GM21515 (cell line): Measurements from ENCODE around the gene DYNLT4.
"Not testable (repeated sequence)": the region's sequence is repeated elsewhere in the genome, so short reads cannot be mapped to it uniquely, and the experiment has no call there.

Experiments used
- ATAC-seq: cut with Tn5 transposase; IDR thresholded peaks from one replicate; pipeline ENCODE4 v1.9.1; 2021; ENCODE audit not compliant: unreplicated experiment

DYNLT4 gene, protein sequence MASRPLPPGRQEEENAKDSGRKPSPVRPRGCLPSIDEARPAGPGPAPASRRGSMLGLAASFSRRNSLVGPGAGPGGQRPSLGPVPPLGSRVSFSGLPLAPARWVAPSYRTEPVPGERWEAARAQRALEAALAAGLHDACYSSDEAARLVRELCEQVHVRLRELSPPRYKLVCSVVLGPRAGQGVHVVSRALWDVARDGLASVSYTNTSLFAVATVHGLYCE

DNA sequence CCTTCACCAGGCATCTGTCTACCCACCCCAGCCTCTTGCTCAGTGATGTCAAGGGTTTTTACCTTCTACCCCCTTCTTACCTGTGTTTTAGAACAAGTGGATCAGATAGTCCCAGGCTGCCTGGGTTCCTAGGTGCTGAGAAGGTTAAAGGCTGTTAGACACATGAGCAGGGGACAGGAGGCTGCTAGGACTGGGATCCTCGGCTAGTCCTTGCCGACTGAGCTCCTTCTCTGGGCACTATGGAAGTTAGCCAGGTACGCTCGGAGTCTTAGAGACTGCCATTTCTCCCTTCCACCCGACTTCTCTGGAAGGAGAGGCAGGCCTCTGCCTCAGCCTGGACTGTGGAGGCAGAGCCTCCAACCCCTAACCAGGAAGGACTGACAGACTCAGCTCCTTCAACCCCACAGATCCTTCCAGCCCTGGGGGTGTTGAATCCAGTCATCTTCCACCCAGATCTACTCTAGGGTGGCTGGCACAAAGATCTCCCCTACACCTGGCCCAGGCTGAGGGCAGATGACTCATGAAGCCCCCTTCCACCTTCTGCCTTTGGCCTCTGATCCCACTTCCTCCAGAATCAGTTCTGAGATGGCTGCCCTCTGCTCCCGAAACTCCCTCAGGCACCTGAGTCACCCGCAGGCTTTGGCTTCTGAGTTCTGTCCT, at the start of gene DYNLT4:
Gene DYNLT4 (minus strand): TSS at position 648 of the 660 bp plus-strand sequence. CDS start 683 bp downstream, outside the sequence.
- no peak for ATAC-seq

DNA sequence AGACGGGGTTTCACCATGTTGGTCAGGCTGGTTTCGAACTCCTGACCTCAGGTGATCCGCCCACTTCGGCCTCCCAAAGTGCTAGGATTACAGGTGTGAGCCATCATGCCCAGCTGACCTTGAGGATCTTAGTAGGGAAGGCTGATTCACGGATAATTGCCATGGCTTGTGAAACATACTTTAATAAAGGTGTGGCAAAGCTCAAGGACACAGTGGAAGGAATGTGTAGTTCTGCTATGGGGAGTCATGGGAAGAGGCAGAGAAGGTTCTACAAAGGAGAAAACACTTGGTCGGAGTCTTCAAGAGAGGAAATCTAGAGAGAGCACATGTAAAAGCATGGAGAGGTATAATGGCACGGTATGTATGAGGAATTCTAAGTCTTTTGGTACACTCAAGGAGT, 48.6 kb upstream of the DYNLT4 start:
- ATAC-seq = no peak

DNA sequence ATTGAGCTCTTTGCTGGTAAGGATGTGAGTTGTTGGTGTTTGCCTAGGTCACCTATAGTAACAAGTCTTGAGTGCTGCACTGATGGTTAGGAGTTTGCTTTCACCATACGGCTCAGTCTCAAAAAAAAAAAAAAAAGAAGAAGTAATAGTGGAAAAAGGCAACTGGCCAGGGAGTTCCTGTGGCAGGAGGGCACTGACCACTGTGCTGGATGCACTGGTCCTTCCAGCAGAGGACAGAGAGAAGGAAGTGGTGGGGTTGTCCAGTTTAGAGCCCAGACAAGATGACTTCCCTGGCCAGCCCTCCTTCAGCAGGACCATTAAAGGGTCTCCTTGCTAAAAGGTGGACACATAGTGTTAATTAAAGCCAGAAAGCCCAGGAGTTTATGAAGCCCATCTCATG, 47.8 kb upstream of the DYNLT4 start:
- no peak for ATAC-seq

DNA sequence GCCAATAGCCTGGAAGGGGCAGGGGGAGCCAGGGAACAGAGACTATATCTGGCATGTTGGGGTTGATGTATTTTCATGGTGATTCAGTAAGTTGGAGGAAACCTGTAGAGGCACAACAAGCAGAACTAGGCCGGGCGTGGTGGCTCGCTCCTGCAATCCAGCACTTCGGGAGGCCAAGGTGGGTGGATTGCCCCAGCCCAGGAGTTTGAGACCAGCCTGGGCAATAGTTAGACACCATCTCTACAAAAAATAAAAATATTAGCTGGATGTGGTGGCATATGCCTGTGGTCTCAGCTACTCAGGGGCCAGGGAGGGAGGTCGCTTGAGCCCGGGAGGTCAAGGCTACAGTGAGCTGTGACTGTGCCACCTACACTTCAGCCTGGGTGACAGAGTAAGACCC, 46.0 kb upstream of the DYNLT4 start:
- ATAC-seq = no peak

DNA sequence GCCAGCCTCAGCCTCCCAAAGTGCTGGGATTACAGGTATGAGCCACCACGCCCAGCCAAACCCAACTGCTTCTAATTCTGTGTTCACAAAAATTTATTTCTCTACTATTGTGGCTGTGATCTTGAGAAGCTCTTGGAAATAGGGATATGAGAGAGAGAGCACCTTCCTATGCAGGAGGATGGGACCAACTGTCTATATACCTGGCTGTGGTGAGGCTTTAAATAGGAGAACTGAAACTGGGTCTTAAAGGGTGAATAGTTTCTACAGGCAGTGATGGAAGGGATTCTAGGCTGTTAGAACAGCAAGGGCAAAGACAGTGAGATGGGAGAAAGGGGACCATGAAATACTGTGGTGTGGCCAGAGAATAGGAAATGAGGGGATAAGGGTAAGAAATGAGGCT, 44.2 kb upstream of the DYNLT4 start:
- ATAC-seq = no peak

DNA sequence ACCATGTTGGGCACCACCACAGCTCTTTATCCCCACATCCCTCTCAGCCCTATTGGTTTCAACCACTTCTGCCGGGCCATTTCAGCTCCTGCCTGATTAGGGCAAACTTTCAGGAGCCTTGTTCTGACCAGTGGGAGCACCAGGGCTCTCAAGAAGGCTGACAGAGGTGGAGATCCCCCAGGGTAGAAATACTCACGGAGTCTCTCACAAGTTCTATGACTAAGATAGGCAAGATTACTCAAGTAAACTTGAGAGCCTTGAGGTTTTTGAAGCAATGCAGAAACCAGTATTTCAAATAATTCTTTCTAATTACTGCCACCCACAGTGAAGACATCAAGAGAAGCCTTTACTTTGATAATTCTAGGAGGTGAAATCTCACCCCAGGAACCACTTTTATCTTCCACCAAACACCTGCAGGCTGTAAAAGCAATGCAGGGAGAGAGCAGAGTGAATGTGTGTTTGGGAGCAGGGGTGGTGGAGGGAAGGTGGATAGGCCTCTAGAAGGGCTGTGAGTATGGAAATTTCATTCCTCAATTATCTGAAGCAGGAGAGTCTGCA, 42.5 kb upstream of the DYNLT4 start:
- ATAC-seq = no peak

DNA sequence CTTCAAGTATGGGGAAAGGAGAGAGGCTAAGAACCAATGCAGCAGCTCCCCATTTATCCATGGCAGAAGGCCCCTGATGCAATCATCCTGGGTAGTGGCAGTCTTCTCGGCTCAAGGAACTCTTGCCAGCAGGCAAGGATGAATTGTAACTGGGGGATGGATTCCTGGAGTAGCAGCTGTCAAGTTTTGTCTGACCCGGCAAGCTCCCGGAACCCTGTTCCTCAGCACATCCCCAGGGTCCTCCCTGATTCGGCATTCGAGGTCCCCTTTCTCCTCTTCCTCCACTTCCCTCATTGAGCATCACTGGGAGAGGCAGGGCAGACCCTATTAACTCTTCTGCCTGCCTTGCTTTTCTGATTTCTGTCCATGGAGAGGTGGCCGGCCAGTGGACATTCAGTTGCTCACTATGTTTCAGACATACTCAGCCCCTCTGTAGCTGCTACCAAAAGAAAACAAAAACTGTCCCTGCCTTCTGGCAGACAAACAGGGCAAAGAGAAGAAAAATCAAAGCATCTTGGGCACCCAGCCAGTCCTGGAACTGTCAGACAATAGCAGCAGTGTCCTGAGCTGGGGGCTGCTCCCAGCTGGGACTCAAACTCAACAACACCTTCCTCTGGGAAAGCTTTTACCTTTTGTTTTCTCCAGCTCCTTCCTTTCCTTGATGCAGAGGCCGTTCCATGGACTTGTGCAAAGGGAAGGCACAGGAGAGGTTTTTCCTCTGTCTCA, 41.5 kb upstream of the DYNLT4 start:
- no peak for ATAC-seq

DNA sequence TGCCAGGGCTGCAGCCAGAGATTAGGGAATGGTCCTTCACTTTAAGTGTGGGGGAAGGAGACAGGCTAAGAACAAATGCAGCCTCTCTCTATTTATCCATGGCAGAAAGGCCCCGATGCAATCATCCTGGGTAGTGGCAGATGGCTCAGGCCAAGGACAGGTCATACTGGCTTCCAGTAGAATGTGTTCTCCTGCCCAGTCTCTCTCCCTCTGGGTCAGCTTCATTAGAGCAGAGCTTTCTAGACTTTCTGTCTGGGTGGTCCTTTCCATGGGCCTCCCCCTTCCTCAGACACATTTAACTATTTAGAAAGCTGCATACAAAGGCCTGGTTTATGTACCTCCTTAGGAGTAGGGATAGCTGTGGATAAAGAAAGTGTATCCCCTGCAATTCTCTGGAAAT, 40.7 kb upstream of the DYNLT4 start:
- ATAC-seq = no peak

DNA sequence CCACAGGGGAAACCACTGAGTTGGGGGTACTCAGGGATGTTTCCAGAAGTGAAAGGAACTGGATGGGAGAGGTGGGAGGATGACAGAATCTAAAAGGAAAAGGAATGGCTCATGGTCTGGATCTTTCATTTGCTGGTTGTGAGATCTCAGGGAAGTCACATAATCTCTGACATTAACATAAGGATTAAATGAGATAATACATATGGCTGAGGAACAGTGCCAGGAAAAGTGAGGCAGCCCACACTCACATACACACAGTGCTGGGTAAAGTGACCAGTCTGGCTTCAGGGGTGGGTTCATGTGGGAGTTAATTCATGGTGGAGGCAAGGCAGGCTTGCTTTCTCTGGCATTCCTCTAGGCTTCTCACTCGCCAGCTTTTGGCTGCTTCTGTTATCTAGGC, 39.8 kb upstream of the DYNLT4 start:
- no peak for ATAC-seq

DNA sequence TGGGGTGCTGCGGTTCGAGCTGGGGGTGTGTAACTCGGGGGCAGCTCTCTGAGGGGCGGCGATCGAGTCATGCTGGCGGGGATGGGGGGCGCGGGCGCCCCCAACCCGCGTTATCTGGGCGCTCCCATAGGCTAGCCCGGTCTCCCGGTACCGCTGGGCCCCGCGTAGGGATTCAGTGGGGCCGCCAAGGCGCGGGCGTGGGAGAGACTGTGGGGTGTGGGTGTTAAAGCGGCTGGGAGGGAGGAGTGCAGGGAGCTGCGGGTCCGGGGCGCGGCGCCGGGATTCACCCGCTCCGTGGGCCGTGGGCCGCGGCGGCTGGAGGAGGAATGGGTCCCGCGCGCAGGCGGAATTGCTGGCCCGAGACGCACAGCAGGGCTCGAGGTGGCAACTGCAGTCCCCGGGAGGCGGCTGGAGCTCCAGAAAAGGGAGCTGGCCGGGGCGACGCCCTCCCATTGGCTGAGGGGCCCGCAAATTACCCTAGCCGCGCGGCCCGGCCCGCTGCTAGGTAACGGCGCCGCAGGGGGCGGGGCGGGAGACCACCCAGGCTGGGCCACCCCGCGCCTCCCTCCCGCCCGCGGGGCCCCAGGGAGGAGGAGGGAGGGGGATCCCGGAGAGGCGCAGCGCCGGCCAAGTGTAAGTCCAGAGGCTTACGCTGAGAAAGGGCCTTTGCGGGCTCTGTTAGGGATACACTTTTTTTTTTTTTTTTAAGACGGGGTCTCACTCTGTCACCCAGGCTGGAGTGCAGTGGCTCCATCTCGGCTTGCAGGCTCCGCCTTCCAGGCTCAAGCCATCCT, 35.9 kb upstream of the DYNLT4 start, which contains the start of gene PTCH2:
Gene PTCH2 (minus strand): TSS at position 392 of the 794 bp plus-strand sequence. CDS start 321 bp downstream, at position 71.
- ATAC-seq = no peak

DNA sequence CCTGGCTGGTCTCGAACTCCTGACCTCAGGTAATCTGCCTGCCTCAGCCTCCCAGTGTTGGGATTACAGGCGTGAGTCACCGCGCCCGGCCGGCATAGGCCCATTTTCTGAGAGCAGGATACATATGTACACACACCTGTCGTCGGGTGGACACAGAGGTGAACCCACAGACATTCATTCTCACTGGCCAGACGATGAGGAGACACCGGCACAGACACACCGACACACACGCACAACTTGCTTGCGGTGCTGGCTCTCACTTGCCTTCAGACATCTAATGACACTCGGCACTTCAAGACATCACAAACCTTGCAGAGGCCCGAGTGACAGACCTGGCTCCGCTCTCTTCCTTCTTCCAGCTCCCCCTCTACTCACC, 35.3 kb upstream of the DYNLT4 start:
- no peak for ATAC-seq

DNA sequence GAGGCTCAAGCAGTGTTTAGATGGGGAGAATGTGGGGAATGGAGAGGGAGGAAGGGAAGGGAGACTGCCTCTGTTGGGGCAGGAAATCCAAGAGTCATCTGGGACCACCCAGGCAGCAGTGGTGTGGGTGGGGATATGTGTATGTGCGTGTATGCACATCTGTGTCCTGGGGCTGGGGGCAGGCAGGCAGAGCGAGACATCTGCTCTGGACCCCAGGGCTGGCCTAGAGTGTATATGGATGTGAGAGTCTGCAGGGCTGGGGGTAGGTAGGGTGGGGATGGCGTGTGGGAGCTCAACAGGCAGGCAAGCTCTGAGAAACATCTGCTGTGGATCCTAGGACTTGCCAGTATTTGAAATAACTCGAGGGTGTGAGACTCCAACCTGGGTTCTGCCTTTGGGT, 32.4 kb upstream of the DYNLT4 start:
- ATAC-seq = no peak

DNA sequence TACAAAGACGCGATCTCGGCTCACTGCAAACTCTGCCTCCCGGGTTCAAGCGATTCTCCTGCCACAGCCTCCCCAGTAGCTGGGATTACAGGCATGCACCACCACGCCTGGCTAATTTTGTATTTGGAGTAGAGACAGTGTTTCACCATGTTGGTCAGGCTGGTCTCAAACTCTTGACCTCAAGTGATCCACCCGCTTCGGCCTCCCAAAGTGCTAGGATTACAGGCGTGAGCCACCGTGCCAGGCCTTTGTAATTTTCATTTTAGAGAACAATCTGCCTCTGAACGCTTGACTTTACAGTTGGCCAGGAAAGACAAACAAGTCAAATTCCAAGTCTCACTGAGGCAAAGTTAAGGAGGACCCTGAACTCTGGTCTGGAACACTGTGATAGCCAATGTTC, 31.1 kb upstream of the DYNLT4 start:
- ATAC-seq = not testable (repeated sequence)

DNA sequence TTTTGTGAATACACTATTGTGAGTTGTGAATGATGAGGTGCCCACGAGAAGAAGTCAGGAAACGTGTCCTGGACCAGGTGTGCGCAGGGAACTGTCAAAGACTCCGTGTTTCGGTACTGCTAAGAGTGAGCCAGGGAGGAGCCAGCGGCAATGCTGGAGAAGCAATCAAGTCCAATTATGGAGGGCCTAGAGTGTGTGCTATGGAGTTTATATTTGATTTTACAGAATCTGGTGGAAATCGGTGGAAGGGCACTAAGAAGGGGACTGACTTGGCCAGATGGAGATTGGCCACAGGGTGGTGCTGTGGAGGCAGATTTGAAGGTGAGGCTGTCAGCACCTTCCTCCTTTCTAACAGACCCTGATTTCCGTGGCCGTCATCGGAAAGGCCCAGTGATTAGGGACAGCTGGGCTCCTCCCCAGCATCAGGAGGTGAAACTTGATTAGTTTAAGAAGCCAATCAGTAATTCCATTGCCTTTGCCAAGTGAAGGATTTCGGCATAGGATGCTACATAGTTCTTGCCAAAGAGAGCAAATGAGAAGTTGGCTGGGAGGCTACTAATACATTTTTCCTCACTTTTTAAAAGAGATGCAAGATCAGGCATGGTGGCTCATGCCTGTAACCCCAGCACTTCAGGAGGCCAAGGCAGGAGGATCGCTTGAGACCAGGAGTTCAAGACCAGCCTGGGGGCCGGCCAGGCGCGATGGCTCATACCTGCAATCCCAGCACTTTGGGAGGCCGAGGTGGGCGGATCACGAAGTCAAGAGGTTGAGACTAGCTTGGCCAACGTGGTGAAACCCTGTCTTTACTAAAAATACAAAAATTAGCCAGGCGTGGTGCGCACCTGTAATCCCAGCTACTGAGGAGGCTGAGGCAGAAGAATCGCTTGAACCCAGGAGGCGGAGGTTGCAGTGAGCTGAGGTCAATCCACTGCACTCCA, 28.9 kb upstream of the DYNLT4 start:
- ATAC-seq = no peak

DNA sequence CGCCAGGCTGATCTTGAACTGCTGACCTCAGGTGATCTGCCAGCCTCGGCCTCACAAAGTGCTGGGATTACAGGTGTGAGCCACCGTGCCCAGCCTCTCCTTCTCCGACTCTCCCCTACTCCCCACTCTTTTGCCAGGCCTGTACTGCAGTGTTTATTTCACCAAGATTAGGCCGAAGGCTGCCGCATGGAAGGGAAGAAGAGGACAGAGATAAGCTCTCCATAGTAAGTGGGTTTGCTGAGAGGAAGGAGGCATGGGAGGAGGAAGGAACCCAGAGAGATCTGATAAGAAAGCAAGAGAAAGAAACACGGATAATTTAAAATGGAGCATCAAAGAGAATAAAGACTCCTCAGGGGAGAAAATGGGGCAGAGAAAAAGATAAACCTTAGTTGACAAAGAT, 27.2 kb upstream of the DYNLT4 start:
- ATAC-seq = no peak

DNA sequence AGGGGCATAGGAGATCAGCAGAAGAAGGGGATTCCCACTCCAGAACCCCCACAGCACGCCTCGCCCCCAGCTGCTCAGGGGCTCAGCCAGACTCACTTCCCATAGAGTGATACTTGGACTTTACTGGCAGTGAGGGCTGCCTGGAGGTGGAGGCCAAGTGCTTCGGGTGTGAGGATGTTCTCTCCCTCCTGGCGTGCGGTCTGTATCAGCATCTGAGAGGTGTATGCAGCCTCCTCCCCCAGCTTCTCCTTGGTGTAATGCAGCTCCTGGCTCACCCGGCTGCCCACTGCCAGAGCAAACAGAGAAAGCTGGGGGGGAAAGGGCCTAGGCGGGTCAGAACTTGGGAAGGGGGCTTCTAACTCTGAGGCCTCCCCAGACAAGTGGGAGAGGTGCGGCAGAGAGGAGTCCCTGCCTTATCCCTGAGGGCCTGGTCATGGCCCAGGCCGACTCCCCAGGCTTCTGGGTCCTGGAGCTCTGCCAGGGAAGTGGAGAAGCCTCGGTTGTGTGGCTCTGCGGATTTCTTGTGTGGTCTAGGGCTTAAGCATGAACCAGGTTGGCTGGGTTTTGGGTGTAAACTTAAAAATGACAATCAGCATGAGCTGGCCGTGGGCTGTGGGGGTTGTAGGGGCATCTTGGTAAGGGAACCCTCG, 25.0 kb upstream of the DYNLT4 start:
- no peak for ATAC-seq

DNA sequence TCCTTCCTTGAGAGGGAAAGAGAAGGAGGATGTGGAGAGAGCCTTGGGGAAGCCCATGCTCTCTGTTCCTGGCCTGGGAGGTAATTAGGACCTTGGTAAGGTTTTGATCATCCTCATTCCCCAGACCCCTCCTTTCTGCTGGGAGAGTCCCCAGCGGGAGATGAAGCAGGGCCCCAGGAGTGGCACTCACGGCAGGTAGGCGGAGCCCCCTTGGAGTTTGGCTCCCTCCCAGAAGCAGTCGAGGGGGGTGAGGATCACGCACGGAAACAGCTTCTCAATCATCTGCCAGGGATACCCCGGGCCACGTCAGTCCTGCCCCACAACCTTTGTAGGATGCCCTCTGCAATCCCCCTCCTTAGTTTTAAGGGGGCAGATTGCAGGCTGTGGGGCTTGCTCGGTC, 24.4 kb upstream of the DYNLT4 start:
- ATAC-seq = no peak

DNA sequence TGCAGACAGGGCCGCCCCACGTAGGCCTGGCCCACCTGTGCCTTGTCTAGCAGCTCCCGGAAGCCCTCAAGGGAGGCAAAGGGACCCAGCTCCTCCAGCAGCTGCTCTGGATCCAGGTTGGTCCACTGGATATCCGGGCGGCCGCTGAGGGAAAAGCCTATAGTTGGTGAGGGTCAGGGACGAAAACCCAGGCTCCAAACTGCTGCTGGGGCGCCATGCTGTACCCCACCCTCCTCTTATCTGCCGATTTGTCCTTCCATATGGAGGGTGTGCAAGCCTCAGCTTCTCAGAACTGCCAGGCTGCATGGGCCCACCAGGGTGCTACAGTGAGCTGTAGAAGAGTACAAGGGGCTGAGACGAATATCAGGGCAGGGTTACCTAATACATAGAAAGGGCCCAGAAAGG, 23.8 kb upstream of the DYNLT4 start:
- ATAC-seq = no peak
